K562 (cell line): ENCODE results near the gene ORAI3. TPM values are rescaled to one million over a fixed set of nuclear protein-coding genes. Genes with fewer than 3 reads are reported as not detected.

Source experiments
- ATAC-seq: fragments of 200-7000 bp; cut with Tn5 transposase; 3 replicates; pipeline ENCODE4 v1.9.1; 2020; ENCODE audit warnings: moderate library complexity
- BruUV-seq: library from RNA; stranded (reverse); fragments of 400-500 nt; replicated peaks from 2 replicates; lab custom pipeline; 2021; lab: Mats Ljungman, UMichigan
- CTCF ChIA-PET: fragments of 300-600 bp; formaldehyde crosslinking; extraction: SDS; loops from one replicate; lab custom pipeline; 2021; ENCODE audit warnings: low intra/inter-chr PET ratio; lab: Yijun Ruan, JAX
- POLR2A ChIA-PET: fragments of 300-600, 350-650 bp; sonication (Branson Sonifier 250); formaldehyde crosslinking; extraction: SDS; loops from one replicate; lab custom pipeline; 2021; ENCODE audit warnings: antibody characterized with exemption, inconsistent platforms; lab: Yijun Ruan, JAX
- DNase-seq, 4 experiments: peaks; one replicate each; pipeline versions ENCODE4 v3.0.0 to v3.0.0-alpha.2; 2011 to 2018; ENCODE audit warnings: low spot score in 3 of 4, mixed read lengths in 3 of 4; ENCODE audit errors: extremely low read depth in 1 of 4
- FAIRE-seq: peaks from 2 replicates; lab custom pipeline; 2011; peaks lifted over from hg19 to GRCh38; lab: Jason Lieb, UNC
- H2AFZ ChIP-seq: 2 replicates; pipeline ENCODE4 v1.6.0; 2011; ENCODE audit warnings: low read depth, low read length, control low read depth, inconsistent platforms
- H3K27ac ChIP-seq: fragments of 200-600 bp; 3 replicates; pipeline ENCODE4 v1.8.0; 2011; ENCODE audit warnings: low read depth, mild to moderate bottlenecking, control low read depth, inconsistent platforms, low read length, moderate library complexity, mixed read lengths; ENCODE audit errors: extremely low read depth
- H3K27me3 ChIP-seq, 2 experiments: fragments of 300-600 bp in 1 of 2; 2 replicates in 1 of 2; 3 replicates in 1 of 2; pipeline versions ENCODE4 v1.6.0 to v1.8.0; 2011; ENCODE audit warnings: inconsistent platforms in 2 of 2, low read length in 2 of 2, mild to moderate bottlenecking in 1 of 2, mixed read lengths in 1 of 2, moderate library complexity in 1 of 2; ENCODE audit not compliant: control insufficient read depth in 2 of 2, insufficient read depth in 2 of 2
- H3K36me3 ChIP-seq: fragments of 300-600 bp; 3 replicates; pipeline ENCODE4 v1.8.0; 2011; ENCODE audit warnings: mild to moderate bottlenecking, low read length, inconsistent platforms; ENCODE audit not compliant: control insufficient read depth, insufficient read depth
- H3K4me1 ChIP-seq, 2 experiments: fragments of 200-600 bp in 1 of 2; replicated peaks in 1 of 2; 2 replicates in 1 of 2; 3 replicates in 1 of 2; pipeline versions ENCODE4 v1.5.1 to v1.8.0; 2011; ENCODE audit warnings: inconsistent platforms in 2 of 2, low read length in 2 of 2, mild to moderate bottlenecking in 1 of 2, mixed read lengths in 1 of 2, moderate library complexity in 1 of 2; ENCODE audit not compliant: control insufficient read depth in 2 of 2, insufficient read depth in 2 of 2
- H3K4me2 ChIP-seq: 2 replicates; pipeline ENCODE4 v1.6.1; 2011; ENCODE audit warnings: low read length, control low read depth, inconsistent platforms, mixed read lengths; ENCODE audit not compliant: insufficient read depth
- H3K4me3 ChIP-seq: fragments of 200-600 bp; sonication (generic), shearing (Covaris generic); 2 replicates; pipeline ENCODE4 v1.5.1; 2016; ENCODE audit warnings: control low read depth, inconsistent platforms
- H3K79me2 ChIP-seq: fragments of 200-600 bp; 3 replicates; pipeline ENCODE4 v1.8.0; 2011; ENCODE audit warnings: low read length, inconsistent platforms; ENCODE audit not compliant: control insufficient read depth, insufficient read depth
- H3K9ac ChIP-seq, 2 experiments: 2 replicates each; pipeline versions ENCODE4 v1.6.0 to v1.6.1; 2011; ENCODE audit warnings: low read depth in 2 of 2, low read length in 2 of 2, control low read depth in 1 of 2, inconsistent platforms in 1 of 2, mild to moderate bottlenecking in 1 of 2, mixed read lengths in 1 of 2; ENCODE audit not compliant: insufficient read depth in 1 of 2
- H3K9me1 ChIP-seq: one replicate; pipeline ENCODE4 v1.6.0; 2011; ENCODE audit warnings: inconsistent platforms, mild to moderate bottlenecking, low read length, moderate library complexity; ENCODE audit not compliant: control insufficient read depth, insufficient read depth
- H3K9me3 ChIP-seq: replicated peaks from 2 replicates; pipeline ENCODE4 v1.5.1; 2011; ENCODE audit warnings: low read depth, low read length, inconsistent platforms; ENCODE audit not compliant: control insufficient read depth, insufficient read depth
- H4K20me1 ChIP-seq: replicated peaks from 2 replicates; pipeline ENCODE4 v1.6.1; 2011; ENCODE audit warnings: low read length, inconsistent platforms, mixed read lengths; ENCODE audit not compliant: control insufficient read depth, insufficient read depth
- ARNT ChIP-seq, 2 experiments: fragments of 450-650 bp; IDR thresholded peaks; 2 replicates each; pipeline ENCODE4 v1.6.1; 2016; ENCODE audit warnings: mild to moderate bottlenecking in 1 of 2
- BACH1 ChIP-seq: fragments of 200-800 bp; sonication (Bioruptor generic); IDR thresholded peaks from 2 replicates; pipeline ENCODE4 v1.6.1; 2016; ENCODE audit warnings: missing genetic modification characterization, missing compliant biosample characterization
- CEBPG ChIP-seq, 3 experiments: fragments of 200-800 bp in 1 of 3; sonication (Bioruptor generic) in 1 of 3; sonication (generic) in 1 of 3; formaldehyde crosslinking in 1 of 3; IDR thresholded peaks in 2 of 3; conservative IDR thresholded peaks in 1 of 3; 2 replicates each; pipeline versions ENCODE4 v1.6.1 to v1.8.0; 2016 to 2022; ENCODE audit warnings: missing compliant biosample characterization in 2 of 3, missing genetic modification characterization in 2 of 3, mild to moderate bottlenecking in 1 of 3, missing genetic modification reagents in 1 of 3
- ELF1 ChIP-seq: fragments of 200-800 bp; sonication (Bioruptor generic); IDR thresholded peaks from 2 replicates; pipeline ENCODE4 v1.6.1; 2016; ENCODE audit warnings: missing genetic modification characterization, missing compliant biosample characterization
- HDGF ChIP-seq: fragments of 450-650 bp; IDR thresholded peaks from 2 replicates; pipeline ENCODE4 v1.6.1; 2016
- PBX2 ChIP-seq, 2 experiments: IDR thresholded peaks in 1 of 2; conservative IDR thresholded peaks in 1 of 2; 2 replicates each; pipeline ENCODE4 v1.6.1; 2016; ENCODE audit warnings: low read depth in 2 of 2, mild to moderate bottlenecking in 1 of 2, missing compliant biosample characterization in 1 of 2, missing genetic modification characterization in 1 of 2, moderate library complexity in 1 of 2
- RAD51 ChIP-seq: fragments of 450-650 bp; IDR thresholded peaks from 2 replicates; pipeline ENCODE4 v1.7.1; 2016; ENCODE audit warnings: low read depth, mild to moderate bottlenecking, borderline replicate concordance
- TCF3 ChIP-seq: sonication (generic); formaldehyde crosslinking; IDR thresholded peaks from 2 replicates; pipeline ENCODE4 v1.4.0; 2020; ENCODE audit warnings: mild to moderate bottlenecking, missing genetic modification reagents
- TEAD1 ChIP-seq, 2 experiments: fragments of 450-650 bp in 1 of 2; sonication (generic) in 1 of 2; formaldehyde crosslinking; IDR thresholded peaks; 2 replicates each; pipeline versions ENCODE4 v1.4.0 to v1.8.0; 2020 to 2022; ENCODE audit warnings: mild to moderate bottlenecking in 2 of 2, missing genetic modification reagents in 1 of 2
- TFAP4 ChIP-seq: sonication (generic); formaldehyde crosslinking; IDR thresholded peaks from 2 replicates; pipeline ENCODE4 v1.8.0; 2022; ENCODE audit warnings: missing genetic modification reagents, mild to moderate bottlenecking, moderate library complexity, borderline replicate concordance
- TOE1 ChIP-seq, 2 experiments: fragments of 450-650 bp in 1 of 2; sonication (generic) in 1 of 2; formaldehyde crosslinking in 1 of 2; IDR thresholded peaks; 2 replicates each; pipeline versions ENCODE4 v1.7.1 to v1.8.0; 2016 to 2022; ENCODE audit warnings: borderline replicate concordance in 2 of 2, mild to moderate bottlenecking in 2 of 2, antibody characterized with exemption in 1 of 2, inconsistent platforms in 1 of 2, low read depth in 1 of 2, missing genetic modification reagents in 1 of 2, moderate library complexity in 1 of 2
- XRCC4 ChIP-seq: IDR thresholded peaks from one replicate; pipeline ENCODE4 v1.6.1; 2011; ENCODE audit not compliant: insufficient read depth, insufficient read length; ENCODE audit errors: extremely low read depth
- ZBTB49 ChIP-seq: sonication (generic); formaldehyde crosslinking; IDR thresholded peaks from 2 replicates; pipeline ENCODE4 v1.8.0; 2022; ENCODE audit warnings: missing genetic modification reagents, mild to moderate bottlenecking, borderline replicate concordance
- ZNF12 ChIP-seq: sonication (generic); formaldehyde crosslinking; IDR thresholded peaks from 2 replicates; pipeline ENCODE4 v1.4.0; 2020; ENCODE audit warnings: mild to moderate bottlenecking, missing genetic modification reagents
- WGBS: fragments of 100-300 bp; shearing (Covaris generic); methylation state at CpG from one replicate; pipeline ENCODE4 v1.1.6; 2016; ENCODE audit warnings: low coverage, mixed read lengths; ENCODE audit not compliant: insufficient coverage; ENCODE audit errors: missing lambda C conversion rate; 5-methylcytosine and 5-hydroxymethylcytosine counted together
- in situ Hi-C: fragments of 300-500 bp; cut with MboI; formaldehyde crosslinking; loops from 4 replicates; pipeline ENCODE4 v1.15.0; 2018; ENCODE audit warnings: inconsistent platforms, mixed read lengths
- intact Hi-C: fragments of 100-400 bp; cut with micrococcal nuclease; formaldehyde crosslinking; loops from 2 replicates; pipeline ENCODE4 v1.14.2; 2022
- polyA plus RNA-seq, 8 experiments: library from polyadenylated mRNA; depleted of rRNA in 4 of 8; stranded (reverse) in 5 of 8; unstranded in 3 of 8; fragments of >200 nt; fragmentation: Nextera tagmentation in 2 of 8; fragmentation: Illumina TruSeq in 1 of 8; extraction: Ambion mirVana in 2 of 8; extraction: Trizol in 1 of 8; gene quantifications; 2 replicates each; pipeline versions ENCODE4 v1.2.1 to v1.2.3, GENCODE V29; 2011 to 2014; ENCODE audit warnings: inconsistent platforms in 1 of 8, missing spikeins in 1 of 8
- total RNA-seq, 7 experiments: library from RNA; depleted of rRNA in 6 of 7; stranded (reverse); fragments of >200 nt in 6 of 7; fragmentation: Illumina TruSeq in 2 of 7; extraction: Trizol in 2 of 7; gene quantifications; 2 replicates each; pipeline versions ENCODE4 v1.2.1 to v1.2.3, GENCODE V29; 2011 to 2021; ENCODE audit warnings: low replicate concordance in 1 of 7

Gene ORAI3
- total and polyA plus RNA-seq, 9 of the 15 experiments (the other 6 are each of a cell fraction or from before 2014, with no cell fraction given) = 4.9 to 23.3 (median 14.1) TPM

GRCh38 chr16:30921459-30921747 is 27.5 kb upstream of the ORAI3 start:
- Histone ChIP-seq H3K9me1 (no peaks in the 10 kb centered on the region), H3K9ac (peak overlapping the region; percentile 58 to 77; a peak in 2 of 4 replicates), H2AFZ (peak overlapping the region; percentile 89), H3K4me3 (peak overlapping the region; percentile 85), H3K79me2 (peaks cover 17% of the 10 kb centered on the region), H3K27me3 (no peaks in the 10 kb centered on the region; a peak in 1 of 5 replicates), H3K27ac (no peak overlapping the region), H3K4me2 (peak overlapping the region; percentile 92), H3K9me3 (no peaks in the 10 kb centered on the region), H3K4me1 (peaks cover 3 to 35% of the 10 kb centered on the region in 2 experiments; a peak in 4 of 5 replicates), H4K20me1 (0 out of 2 replicates have a peak, but pooled peaks cover 3% of the 10 kb centered on the region), H3K36me3 (peaks cover 13% of the 10 kb centered on the region; the same call in 1 of the 3 replicates)
- ATAC-seq = no peak
- ChIA-PET POLR2A (interaction anchor here (0.6 kb wide), 1 partner anchor 164 kb away, joined by 3 read pairs; no protein-coding TSS in a partner anchor), CTCF (interaction anchor here (1.2 to 1.9 kb wide), 2 partner anchors 76 to 263 kb away, joined by 5 to 20 read pairs; no protein-coding TSS in a partner anchor)
- no TSS peak for BruUV-seq
- FAIRE-seq = no peak
- no peak for DNase-seq
- in situ Hi-C loops = loop anchor here (5.0 kb wide), 1 partner anchor 74 kb away; no protein-coding TSS in a partner anchor
- WGBS = 15% methylated on average over 6 of the region's 6 CpGs
- intact Hi-C loops = loop anchor here (1.0 to 5.0 kb wide), 4 partner anchors 27 to 264 kb away; partner anchors contain the start of genes BCL7C and FBRS
- TF ChIP-seq ZBTB49 (no peak), TCF3 (CRISPR knock-in tag) (no peak), TFAP4 (CRISPR knock-in tag) (no peak), BACH1 (tag) (no peak), CEBPG (CRISPR knock-in tag; IDR thresholded peaks at IDR 0.05) (no peak), CEBPG (tag; conservative IDR thresholded peaks at IDR 0.05 in 1 of 2, IDR thresholded peaks at IDR 0.05 in 1 of 2) (peak in 1 of 2 experiments; percentile 24; a peak in 1 of 4 replicates), ELF1 (tag) (peak; percentile 39; the same call in 1 of the 2 replicates), TEAD1 (CRISPR knock-in tag; IDR thresholded peaks at IDR 0.05) (no peak), RAD51 (no peak), ARNT (IDR thresholded peaks at IDR 0.05) (0 out of 4 replicates have a peak, but pooled peaks of 1 of the 2 experiments have one; percentile 18), XRCC4 (no peak), PBX2 (CRISPR knock-in tag; IDR thresholded peaks at IDR 0.05; ENCODE audit: low read depth) (no peak), PBX2 (tag; conservative IDR thresholded peaks at IDR 0.05; ENCODE audit: low read depth) (no peak), TOE1 (IDR thresholded peaks at IDR 0.05; ENCODE audit: borderline replicate concordance) (0 out of 2 replicates have a peak, but pooled peaks have one; percentile 10), TOE1 (CRISPR knock-in tag; IDR thresholded peaks at IDR 0.05; ENCODE audit: borderline replicate concordance, low read depth) (no peak), HDGF (no peak), ZNF12 (0 out of 2 replicates have a peak, but pooled peaks have one; percentile 16)
